ENCODE measurements around the gene DCLK2. TPM values are rescaled to one million over a fixed set of nuclear protein-coding genes. Genes with fewer than 3 reads are reported as not detected.

Gene DCLK2
- total and polyA plus RNA-seq, 2 of the 13 experiments (the other 11 are each of a cell fraction or from before 2014, with no cell fraction given), result not detected

- TF ChIP-seq KIAA2018 (CRISPR knock-in tag; IDR thresholded peaks at IDR 0.05; ENCODE audit: borderline replicate concordance) (no peak), MTF1 (CRISPR knock-in tag; IDR thresholded peaks at IDR 0.05) (no peak), ZFP37 (CRISPR knock-in tag; IDR thresholded peaks at IDR 0.05; ENCODE audit: borderline replicate concordance) (no peak), ZBTB20 (CRISPR knock-in tag; IDR thresholded peaks at IDR 0.05; ENCODE audit: borderline replicate concordance, low read depth) (no peak), PHF20 (CRISPR knock-in tag; IDR thresholded peaks at IDR 0.05) (no peak), KDM4B (CRISPR knock-in tag; IDR thresholded peaks at IDR 0.05) (no peak), NFKB2 (CRISPR knock-in tag; IDR thresholded peaks at IDR 0.05; ENCODE audit: borderline replicate concordance) (no peak), CHD4 (IDR thresholded peaks at IDR 0.05; ENCODE audit: borderline replicate concordance, low read length) (no peak), NFYB (CRISPR knock-in tag; IDR thresholded peaks at IDR 0.05) (no peak), TFAP4 (IDR thresholded peaks at IDR 0.05; ENCODE audit: borderline replicate concordance, low read depth) (no peak), HMGXB4 (CRISPR knock-in tag; IDR thresholded peaks at IDR 0.05; ENCODE audit: borderline replicate concordance in 1 of 2, low read depth in 1 of 2) (peak in 1 of 2 experiments; percentile 70; a peak in 2 of 4 replicates), ISX (CRISPR knock-in tag; conservative IDR thresholded peaks at IDR 0.05) (no peak), ZNF367 (CRISPR knock-in tag; IDR thresholded peaks at IDR 0.05; ENCODE audit: borderline replicate concordance) (no peak)
- TF ChIP-seq, protein P1, sequence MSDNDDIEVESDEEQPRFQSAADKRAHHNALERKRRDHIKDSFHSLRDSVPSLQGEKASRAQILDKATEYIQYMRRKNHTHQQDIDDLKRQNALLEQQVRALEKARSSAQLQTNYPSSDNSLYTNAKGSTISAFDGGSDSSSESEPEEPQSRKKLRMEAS (IDR thresholded peaks at IDR 0.05), result no peak; the same call in 1 of the 2 replicates
Observed at GRCh38 chr4:150256841-150257730, 178.8 kb downstream of the DCLK2 start (continued).
